Stimulated activated CD4-positive, alpha-beta T cell treated with anti-CD3 and anti-CD28 coated beads, Interleukin-4, amount 100 ng/mL, for 1 hour (primary cell): ENCODE results near the gene TAF11L10.
"Not testable (repeated sequence)": the region's sequence is repeated elsewhere in the genome, so short reads cannot be mapped to it uniquely, and the experiment has no call there.

Experiments used
- DNase-seq: peaks from one replicate; pipeline ENCODE4 v3.0.0-alpha.2; 2020

The TAF11L10 gene

DNA sequence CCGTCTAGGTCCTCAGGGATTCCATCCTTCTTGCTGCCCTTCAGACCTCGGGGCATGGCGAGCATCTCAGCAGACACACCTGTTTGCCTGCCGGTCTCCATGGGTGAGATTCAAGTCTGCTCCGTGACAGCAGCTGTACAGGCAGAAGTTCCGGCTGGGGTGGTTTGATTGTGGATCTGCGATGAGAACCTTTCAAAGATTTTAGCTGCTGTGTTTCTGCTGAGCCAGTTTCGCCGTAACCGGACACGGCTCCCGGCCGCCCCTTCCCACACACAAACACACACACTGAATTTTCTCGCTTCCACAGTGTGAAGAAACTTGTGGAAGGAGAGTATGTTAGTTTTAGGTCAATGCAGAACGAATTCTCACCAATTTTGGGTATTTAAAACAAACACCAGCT, at the start of gene TAF11L10:
Gene TAF11L10 (minus strand): TSS at position 101 of the 400 bp plus-strand sequence.
- DNase-seq = not testable (repeated sequence)

DNA sequence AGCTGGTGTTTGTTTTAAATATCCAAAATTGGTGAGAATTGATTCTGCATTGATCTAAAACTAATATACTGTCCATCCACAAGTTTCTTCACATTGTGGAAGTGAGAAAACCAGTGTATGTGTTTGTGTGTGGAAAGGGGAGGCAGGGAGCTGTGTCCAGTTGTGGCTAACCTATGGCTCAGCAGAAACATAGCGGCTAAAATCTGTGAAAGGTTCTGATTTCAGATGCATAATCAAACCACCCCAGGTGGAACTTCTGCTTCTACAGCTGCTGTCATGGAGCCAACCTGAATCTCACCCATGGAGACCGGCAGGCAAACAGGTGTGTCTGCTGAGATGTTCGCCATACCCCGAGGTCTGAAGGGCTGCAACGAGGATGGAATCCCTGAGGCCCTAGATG, 36.5 kb upstream of the TAF11L10 start, which contains the start of gene TAF11L14:
Gene TAF11L14 (plus strand): TSS at position 301 of the 400 bp plus-strand sequence.
- DNase-seq = no peak

DNA sequence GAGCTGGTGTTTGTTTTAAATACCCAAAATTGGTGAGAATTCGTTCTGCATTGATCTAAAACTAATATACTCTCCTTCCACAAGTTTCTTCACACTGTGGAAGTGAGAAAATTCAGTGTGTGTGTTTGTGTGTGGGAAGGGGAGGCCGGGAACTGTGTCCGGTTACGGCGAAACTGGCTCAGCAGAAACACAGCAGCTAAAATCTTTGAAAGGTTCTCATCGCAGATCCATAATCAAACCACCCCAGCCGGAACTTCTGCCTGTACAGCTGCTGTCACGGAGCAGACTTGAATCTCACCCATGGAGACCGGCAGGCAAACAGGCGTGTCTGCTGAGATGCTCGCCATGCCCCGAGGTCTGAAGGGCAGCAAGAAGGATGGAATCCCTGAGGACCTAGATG, 34.2 kb upstream of the TAF11L10 start, which contains the start of gene TAF11L13:
Gene TAF11L13 (plus strand): TSS at position 301 of the 400 bp plus-strand sequence.
- not testable (repeated sequence) for DNase-seq

DNA sequence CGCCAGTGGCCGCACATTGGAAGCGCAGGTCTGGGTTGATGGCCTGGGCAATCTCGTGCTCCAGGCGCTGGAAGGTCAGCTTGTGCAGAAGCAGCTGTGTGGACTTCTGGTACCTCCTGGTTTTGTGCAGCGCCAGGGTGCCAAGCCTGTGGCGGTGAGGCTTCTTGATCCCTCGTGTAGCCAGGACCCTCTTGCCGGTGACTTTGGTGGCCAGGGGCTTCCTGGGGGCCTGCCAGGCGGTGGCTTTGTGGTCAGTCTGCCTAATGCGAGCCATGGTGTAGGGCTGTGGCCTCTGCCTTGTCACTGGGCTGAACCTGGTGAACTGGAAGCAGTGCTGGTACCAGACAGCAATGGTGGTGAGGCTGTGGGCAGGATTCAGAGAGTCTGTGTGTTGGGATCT, 28.1 kb upstream of the TAF11L10 start:
- no peak for DNase-seq

DNA sequence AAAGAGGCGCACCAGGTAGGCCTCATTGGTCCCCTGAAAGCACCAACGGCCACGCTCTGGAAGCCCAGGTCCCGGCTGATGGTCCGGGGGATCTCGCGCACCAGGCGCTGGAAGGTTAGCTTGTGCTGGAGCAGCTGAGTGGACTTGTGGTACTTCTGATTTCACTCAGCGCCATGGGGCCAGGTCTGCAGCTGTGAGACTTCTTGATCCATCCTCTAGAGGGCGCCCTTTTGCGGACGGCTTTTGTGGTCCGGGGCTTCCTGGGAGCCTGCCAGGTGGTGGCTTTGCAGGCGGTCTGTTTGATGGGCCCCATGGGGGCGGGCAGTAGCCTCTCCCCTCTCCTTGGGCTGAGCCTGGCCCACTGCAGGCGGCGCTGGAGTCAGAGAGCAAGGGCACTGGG, 23.0 kb upstream of the TAF11L10 start:
- no peak for DNase-seq

DNA sequence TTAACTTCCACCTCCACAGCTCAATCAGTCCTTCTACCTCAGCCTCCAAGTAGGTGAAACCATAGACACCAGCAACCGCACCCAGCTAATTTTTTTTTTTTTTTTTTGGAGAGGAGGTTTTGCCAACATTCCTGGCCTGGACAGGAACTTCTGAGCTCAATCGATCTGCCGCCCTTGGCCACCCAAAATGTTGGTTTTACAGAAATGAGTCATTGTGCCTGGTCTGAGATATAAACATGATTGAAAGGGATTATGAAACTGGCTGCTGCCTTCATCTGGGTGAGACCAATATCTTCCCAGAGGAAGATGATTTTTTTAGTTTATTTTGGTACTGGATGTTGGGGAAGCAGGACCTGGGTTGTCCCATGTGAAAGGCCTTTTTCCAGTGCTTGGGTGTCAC, 21.7 kb upstream of the TAF11L10 start:
- DNase-seq = no peak

DNA sequence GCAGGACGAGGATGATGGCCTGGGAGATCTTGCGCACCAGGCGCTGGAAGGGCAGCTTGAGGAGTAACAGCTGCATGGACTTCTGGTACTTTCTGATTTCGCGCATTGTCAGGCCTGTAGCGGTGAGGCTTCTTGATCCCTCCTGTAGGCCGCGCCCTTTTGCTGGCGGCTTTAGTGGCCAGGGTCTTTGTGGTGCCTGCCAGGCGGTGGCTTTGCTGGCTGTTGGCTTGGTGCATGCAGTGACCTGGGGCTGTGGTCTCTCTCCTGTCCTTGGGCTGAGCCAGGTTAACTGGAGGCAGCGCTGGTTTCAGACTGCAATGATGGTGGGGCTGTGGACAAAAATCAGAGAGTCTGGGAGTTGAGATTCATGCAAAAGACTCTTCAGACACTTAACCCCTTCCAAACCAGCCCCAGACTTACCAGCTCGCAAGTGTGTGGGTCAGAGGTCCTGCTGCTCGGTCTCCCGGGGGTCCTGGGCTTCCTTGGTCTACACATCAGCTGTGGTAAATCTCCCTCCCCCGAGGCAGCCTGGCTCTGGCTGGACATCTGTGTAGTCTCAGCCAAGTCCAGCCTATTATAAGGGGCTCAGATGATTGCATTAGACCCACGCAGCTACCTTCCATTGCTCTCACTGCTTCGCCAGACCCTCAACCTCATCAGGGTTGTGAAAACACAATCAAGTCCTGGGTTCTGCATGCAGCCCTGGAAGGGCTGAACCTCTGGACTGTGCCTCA, 17.4 kb upstream of the TAF11L10 start:
- no peak for DNase-seq

DNA sequence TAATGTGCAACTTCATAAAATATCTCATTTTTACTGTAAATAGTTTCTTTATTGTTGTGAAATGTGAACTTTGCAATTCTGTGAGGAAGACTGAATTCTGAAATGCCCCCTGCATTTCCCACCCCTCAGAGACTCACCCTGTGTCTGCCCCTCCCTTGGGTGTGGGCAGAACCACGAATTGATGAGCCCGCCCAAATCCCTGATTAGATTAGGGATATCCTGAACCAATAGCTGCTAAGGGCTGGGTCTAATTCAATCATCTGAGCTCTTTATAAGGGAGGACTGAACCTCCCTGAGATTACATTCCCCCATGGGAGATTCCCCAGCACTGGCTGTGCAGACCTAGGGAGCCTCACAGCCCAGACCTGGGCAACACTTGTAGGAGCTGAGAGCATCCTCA, 12.5 kb upstream of the TAF11L10 start, which contains the start of gene TAF11L12:
Gene TAF11L12 (plus strand): TSS at position 301 of the 400 bp plus-strand sequence.
- DNase-seq = not testable (repeated sequence)

DNA sequence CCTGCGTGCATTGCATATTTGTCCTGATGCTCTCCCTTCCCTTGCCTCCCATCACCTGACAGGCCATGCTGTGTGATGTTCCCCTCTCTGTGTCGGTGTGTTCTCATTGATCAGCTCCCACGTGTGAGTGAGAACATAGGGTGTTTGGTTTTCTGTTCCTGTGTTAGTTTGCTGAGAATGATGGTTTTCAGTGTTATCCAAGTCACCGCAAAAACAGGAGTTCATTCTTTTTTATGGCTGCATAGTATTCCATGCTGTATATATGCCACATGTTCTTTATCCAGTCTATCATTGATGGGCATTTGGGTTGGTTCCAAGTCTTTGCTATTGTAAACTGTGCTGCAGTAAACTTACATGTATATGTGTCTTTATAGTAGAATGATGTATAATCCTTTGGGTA, 9.8 kb upstream of the TAF11L10 start:
- not testable (repeated sequence) for DNase-seq

DNA sequence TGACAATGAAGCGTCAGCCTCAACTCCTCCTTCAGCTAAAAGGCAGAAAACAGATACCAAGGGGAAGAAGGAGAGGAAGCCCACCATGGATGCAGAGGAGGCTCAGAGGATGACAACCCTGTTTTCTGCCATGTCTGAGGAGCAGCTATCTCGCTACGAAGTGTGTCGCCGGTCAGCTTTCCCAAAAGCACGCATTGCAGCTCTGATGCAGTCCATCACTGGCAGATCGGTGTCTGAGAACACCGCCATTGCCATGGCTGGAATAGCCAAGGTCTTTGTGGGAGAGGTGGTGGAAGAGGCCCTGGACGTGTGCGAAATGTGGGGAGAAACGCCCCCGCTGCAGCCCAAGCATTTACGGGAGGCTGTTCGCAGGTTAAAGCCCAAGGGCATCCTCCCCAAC, 7.3 kb upstream of the TAF11L10 start:
- DNase-seq = no peak

DNA sequence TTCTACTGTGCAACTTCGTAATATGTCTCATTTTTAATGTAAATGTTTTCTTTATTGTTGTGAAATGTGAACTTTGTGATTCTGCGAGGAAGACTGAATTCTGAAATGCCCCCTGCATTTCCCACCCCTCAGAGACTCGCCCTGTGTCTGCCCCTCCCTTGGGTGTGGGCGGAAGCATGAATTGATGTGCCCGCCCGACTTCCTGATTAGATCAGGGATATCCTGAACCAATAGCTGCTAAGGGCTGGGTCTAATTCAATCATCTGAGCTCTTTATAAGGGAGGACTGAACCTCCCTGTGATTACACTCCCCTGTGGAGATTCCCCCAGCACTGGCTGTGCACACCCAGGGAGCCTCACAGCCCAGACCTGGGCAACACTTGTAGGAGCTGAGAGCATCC, 6.3 kb upstream of the TAF11L10 start, which contains the start of gene TAF11L11:
Gene TAF11L11 (plus strand): TSS at position 304 of the 400 bp plus-strand sequence.
- not testable (repeated sequence) for DNase-seq

DNA sequence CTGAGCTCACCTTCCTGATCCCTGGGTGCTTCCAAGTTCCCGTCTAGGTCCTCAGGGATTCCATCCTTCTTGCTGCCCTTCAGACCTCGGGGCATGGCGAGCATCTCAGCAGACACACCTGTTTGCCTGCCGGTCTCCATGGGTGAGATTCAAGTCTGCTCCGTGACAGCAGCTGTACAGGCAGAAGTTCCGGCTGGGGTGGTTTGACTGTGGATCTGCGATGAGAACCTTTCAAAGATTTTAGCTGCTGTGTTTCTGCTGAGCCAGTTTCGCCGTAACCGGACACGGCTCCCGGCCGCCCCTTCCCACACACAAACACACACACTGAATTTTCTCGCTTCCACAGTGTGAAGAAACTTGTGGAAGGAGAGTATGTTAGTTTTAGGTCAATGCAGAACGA, 3.4 kb downstream of the TAF11L10 start, which contains the start of gene TAF11L9:
Gene TAF11L9 (minus strand): TSS at position 140 of the 400 bp plus-strand sequence.
- DNase-seq = not testable (repeated sequence)

DNA sequence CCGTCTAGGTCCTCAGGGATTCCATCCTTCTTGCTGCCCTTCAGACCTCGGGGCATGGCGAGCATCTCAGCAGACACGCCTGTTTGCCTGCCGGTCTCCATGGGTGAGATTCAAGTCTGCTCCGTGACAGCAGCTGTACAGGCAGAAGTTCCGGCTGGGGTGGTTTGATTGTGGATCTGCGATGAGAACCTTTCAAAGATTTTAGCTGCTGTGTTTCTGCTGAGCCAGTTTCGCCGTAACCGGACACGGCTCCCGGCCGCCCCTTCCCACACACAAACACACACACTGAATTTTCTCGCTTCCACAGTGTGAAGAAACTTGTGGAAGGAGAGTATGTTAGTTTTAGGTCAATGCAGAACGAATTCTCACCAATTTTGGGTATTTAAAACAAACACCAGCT, 6.8 kb downstream of the TAF11L10 start, which contains the start of gene TAF11L8:
Gene TAF11L8 (minus strand): TSS at position 101 of the 400 bp plus-strand sequence.
- DNase-seq = not testable (repeated sequence)

DNA sequence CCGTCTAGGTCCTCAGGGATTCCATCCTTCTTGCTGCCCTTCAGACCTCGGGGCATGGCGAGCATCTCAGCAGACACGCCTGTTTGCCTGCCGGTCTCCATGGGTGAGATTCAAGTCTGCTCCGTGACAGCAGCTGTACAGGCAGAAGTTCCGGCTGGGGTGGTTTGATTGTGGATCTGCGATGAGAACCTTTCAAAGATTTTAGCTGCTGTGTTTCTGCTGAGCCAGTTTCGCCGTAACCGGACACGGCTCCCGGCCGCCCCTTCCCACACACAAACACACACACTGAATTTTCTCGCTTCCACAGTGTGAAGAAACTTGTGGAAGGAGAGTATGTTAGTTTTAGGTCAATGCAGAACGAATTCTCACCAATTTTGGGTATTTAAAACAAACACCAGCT, 12.0 kb downstream of the TAF11L10 start, which contains the start of gene TAF11L7:
Gene TAF11L7 (minus strand): TSS at position 101 of the 400 bp plus-strand sequence.
- DNase-seq = not testable (repeated sequence)
